ENCODE results near the gene MTA2. TPM values are rescaled to one million over a fixed set of nuclear protein-coding genes. Genes with fewer than 3 reads are reported as not detected.

The MTA2 gene
- total RNA-seq, 1 experiment from 2014 or later: 97.2 TPM

DNA sequence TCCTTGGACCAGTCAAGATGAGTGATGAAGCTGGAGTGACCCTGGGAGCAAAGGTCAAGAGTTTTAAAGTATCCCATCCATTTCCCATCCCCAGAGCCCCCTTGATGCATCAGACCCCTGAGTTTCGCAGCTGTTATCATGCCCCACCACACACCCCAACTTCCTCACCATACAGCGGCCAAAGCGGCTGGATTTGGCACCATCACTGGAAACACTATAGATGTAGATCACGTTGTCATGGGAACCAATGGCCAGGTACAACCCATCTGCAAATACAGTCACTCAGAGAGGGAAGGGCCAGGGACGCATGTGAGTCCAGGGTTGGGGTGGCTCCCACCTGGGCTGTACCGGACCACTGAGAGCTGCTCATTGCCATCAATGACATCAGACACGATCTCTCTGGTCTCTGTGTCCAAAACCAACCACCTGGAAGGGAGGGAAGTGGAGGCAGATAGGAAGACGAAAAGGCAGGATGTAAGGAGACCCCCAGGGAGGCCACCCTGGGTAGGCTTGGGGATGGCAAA, 2.2 kb upstream of the MTA2 start:
- H3K36me3 Mint-ChIP-seq (ENCODE audit: insufficient read depth, unreplicated experiment): peaks cover 61% of the 10 kb centered on the region
- H3K4me3 Mint-ChIP-seq (ENCODE audit: low read depth, unreplicated experiment): peak overlapping the region; percentile 88
- H3K27me3 Mint-ChIP-seq (ENCODE audit: unreplicated experiment): no peaks in the 10 kb centered on the region
- CTCF ChIA-PET: no interaction called here
- H3K9me3 Mint-ChIP-seq (ENCODE audit: low read depth, unreplicated experiment): no peaks in the 10 kb centered on the region
- TF ChIP-seq, protein P1, sequence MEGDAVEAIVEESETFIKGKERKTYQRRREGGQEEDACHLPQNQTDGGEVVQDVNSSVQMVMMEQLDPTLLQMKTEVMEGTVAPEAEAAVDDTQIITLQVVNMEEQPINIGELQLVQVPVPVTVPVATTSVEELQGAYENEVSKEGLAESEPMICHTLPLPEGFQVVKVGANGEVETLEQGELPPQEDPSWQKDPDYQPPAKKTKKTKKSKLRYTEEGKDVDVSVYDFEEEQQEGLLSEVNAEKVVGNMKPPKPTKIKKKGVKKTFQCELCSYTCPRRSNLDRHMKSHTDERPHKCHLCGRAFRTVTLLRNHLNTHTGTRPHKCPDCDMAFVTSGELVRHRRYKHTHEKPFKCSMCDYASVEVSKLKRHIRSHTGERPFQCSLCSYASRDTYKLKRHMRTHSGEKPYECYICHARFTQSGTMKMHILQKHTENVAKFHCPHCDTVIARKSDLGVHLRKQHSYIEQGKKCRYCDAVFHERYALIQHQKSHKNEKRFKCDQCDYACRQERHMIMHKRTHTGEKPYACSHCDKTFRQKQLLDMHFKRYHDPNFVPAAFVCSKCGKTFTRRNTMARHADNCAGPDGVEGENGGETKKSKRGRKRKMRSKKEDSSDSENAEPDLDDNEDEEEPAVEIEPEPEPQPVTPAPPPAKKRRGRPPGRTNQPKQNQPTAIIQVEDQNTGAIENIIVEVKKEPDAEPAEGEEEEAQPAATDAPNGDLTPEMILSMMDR (IDR thresholded peaks at IDR 0.05; ENCODE audit: unreplicated experiment): no peak
- no peak overlapping the region for H3K27ac Mint-ChIP-seq (ENCODE audit: unreplicated experiment)
- DNase-seq: no peak
- no TSS peak for BruUV-seq (replicated peaks)
- intact Hi-C loops (cut with micrococcal nuclease; ENCODE audit: unreplicated experiment): no loop called here
- peaks cover 35% of the 10 kb centered on the region for H3K4me1 Mint-ChIP-seq (ENCODE audit: low read depth, unreplicated experiment)

DNA sequence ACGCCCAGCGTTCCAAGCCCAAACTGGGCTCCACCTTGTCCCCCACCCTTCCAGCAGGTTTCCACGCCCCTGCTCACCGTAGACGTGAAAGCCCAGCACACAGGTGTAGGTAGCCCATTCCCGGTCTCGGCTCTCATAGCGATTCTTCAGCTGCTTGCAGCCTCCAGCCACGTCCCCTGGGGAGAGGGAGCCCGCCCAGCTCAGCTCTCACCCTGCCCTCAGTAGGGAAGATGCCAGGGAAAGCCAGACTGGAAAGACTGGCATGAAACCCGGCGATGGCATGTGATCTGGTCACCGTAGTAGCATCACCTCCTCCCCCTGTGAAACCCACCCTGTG, 1.4 kb upstream of the MTA2 start:
- no peaks in the 10 kb centered on the region for H3K27me3 Mint-ChIP-seq (ENCODE audit: unreplicated experiment)
- H3K4me1 Mint-ChIP-seq (ENCODE audit: low read depth, unreplicated experiment): peaks cover 35% of the 10 kb centered on the region
- no TSS peak for BruUV-seq (replicated peaks)
- H3K9me3 Mint-ChIP-seq (ENCODE audit: low read depth, unreplicated experiment): no peaks in the 10 kb centered on the region
- TF ChIP-seq, protein P1 (IDR thresholded peaks at IDR 0.05; ENCODE audit: unreplicated experiment): no peak
- no peak overlapping the region for H3K27ac Mint-ChIP-seq (ENCODE audit: unreplicated experiment)
- peak overlapping the region; percentile 88 for H3K4me3 Mint-ChIP-seq (ENCODE audit: low read depth, unreplicated experiment)
- DNase-seq: no peak
- intact Hi-C loops (cut with micrococcal nuclease; ENCODE audit: unreplicated experiment): no loop called here
- peaks cover 67% of the 10 kb centered on the region for H3K36me3 Mint-ChIP-seq (ENCODE audit: insufficient read depth, unreplicated experiment)
- CTCF ChIA-PET: no interaction called here

DNA sequence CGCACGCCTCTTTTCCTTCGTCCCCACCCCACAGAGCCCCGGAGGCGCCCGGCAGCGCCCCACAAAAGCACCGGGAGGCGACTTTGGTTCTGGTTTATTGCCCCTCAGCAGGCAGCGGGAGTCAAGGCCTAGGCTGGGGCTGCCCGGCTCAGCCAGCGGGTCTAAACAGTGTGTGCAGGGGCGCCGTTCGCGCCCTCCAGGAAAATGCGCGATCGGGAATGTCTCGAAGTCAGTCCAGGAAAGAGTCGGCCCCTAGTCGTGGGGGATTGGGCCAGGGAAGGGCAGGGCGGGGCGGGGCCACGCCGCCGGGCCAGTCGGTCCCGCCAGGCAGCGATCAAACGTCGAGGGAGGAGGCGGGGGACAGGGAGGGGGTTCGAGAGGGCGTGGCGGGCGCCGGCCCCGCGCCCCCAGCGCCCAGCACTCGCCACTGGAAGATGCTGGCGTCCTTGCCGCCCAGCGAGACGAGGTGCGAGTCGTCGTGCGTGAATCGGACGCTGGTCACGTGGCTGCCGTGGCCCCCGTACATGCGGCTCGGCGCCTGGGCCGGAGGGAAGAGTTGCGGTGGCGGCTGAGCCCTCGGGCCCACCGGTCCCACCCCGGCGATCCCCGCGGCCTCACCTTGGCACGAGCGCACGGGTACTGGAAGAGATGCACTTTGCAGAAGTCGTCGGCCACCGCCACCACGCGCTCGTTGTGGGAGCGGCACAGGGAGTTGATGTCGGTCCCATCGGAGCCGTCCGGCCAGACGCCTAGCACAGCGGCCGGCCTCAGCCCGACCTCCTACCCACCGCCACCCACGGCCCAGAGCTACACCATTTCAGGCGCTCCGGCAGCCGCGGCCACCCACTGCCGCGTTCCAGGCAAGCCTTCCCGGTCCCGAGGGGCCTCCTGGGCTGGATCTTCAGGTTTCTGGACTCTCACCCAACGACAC, 741 bp upstream of the MTA2 start:
- no peaks in the 10 kb centered on the region for H3K27me3 Mint-ChIP-seq (ENCODE audit: unreplicated experiment)
- BruUV-seq (replicated peaks): no TSS peak
- peak; percentile 52 for DNase-seq
- peak overlapping the region; percentile 88 for H3K4me3 Mint-ChIP-seq (ENCODE audit: low read depth, unreplicated experiment)
- TF ChIP-seq, protein P1 (IDR thresholded peaks at IDR 0.05; ENCODE audit: unreplicated experiment): no peak
- H3K4me1 Mint-ChIP-seq (ENCODE audit: low read depth, unreplicated experiment): peaks cover 35% of the 10 kb centered on the region
- H3K36me3 Mint-ChIP-seq (ENCODE audit: insufficient read depth, unreplicated experiment): peaks cover 67% of the 10 kb centered on the region
- intact Hi-C loops (cut with micrococcal nuclease; ENCODE audit: unreplicated experiment): no loop called here
- no peaks in the 10 kb centered on the region for H3K9me3 Mint-ChIP-seq (ENCODE audit: low read depth, unreplicated experiment)
- peak overlapping the region; percentile 78 for H3K27ac Mint-ChIP-seq (ENCODE audit: unreplicated experiment)
- CTCF ChIA-PET: interaction anchor here (0.7 to 2.1 kb wide), 11 partner anchors 9 to 178 kb away, joined by 3 to 21 read pairs (median 4); partner anchors contain the start of genes C11orf98, CSKMT, EML3 and ROM1

GRCh38 chr11:62601122-62601371, 618 bp downstream of the MTA2 start:
- CTCF ChIA-PET: interaction anchor here (0.9 to 2.1 kb wide), 11 partner anchors 9 to 176 kb away, joined by 3 to 21 read pairs (median 3); partner anchors contain the start of genes B3GAT3, C11orf98, CSKMT and TUT1
- peaks cover 78% of the 10 kb centered on the region for H3K36me3 Mint-ChIP-seq (ENCODE audit: insufficient read depth, unreplicated experiment)
- no peaks in the 10 kb centered on the region for H3K27me3 Mint-ChIP-seq (ENCODE audit: unreplicated experiment)
- DNase-seq: no peak
- H3K9me3 Mint-ChIP-seq (ENCODE audit: low read depth, unreplicated experiment): no peaks in the 10 kb centered on the region
- TF ChIP-seq, protein P1 (IDR thresholded peaks at IDR 0.05; ENCODE audit: unreplicated experiment): no peak
- no TSS peak for BruUV-seq (replicated peaks)
- H3K4me3 Mint-ChIP-seq (ENCODE audit: low read depth, unreplicated experiment): peak overlapping the region; percentile 88
- peaks cover 35% of the 10 kb centered on the region for H3K4me1 Mint-ChIP-seq (ENCODE audit: low read depth, unreplicated experiment)
- intact Hi-C loops (cut with micrococcal nuclease; ENCODE audit: unreplicated experiment): no loop called here
- H3K27ac Mint-ChIP-seq (ENCODE audit: unreplicated experiment): peak overlapping the region; percentile 78
